CD4-positive, alpha-beta T cell treated with Interferon gamma for 1 hour (primary cell): ENCODE data around the gene IRAK1.
"Not testable (repeated sequence)": the region's sequence is repeated elsewhere in the genome, so short reads cannot be mapped to it uniquely, and the experiment has no call there.

ENCODE experiments used
- DNase-seq: peaks from one replicate; pipeline ENCODE4 v3.0.0-alpha.2; 2020

The IRAK1 gene

GRCh38 chrX:154018518-154019060 lies 1.1 kb downstream of the IRAK1 start:
- DNase-seq: no peak

GRCh38 chrX:154017766-154018517 lies 1.8 kb downstream of the IRAK1 start:
- no peak for DNase-seq

GRCh38 chrX:154016366-154017076 lies 3.2 kb downstream of the IRAK1 start:
- DNase-seq: no peak

- no peak for DNase-seq
These were observed 4.0 kb downstream of the IRAK1 start for GRCh38 chrX:154015581-154016264.

GRCh38 chrX:154014429-154015380 lies 5.0 kb downstream of the IRAK1 start:
- no peak for DNase-seq

- peak; percentile 45 for DNase-seq
These were observed 5.9 kb downstream of the IRAK1 start for GRCh38 chrX:154013614-154014360.

- DNase-seq: no peak
These were observed 6.7 kb downstream of the IRAK1 start for GRCh38 chrX:154013001-154013421.

GRCh38 chrX:154012336-154012991 lies 7.2 kb downstream of the IRAK1 start:
- no peak for DNase-seq

- DNase-seq: no peak
These were observed 8.0 kb downstream of the IRAK1 start for GRCh38 chrX:154011376-154012335.

- DNase-seq: peak; percentile 52
These were observed 9.2 kb downstream of the IRAK1 start for GRCh38 chrX:154010330-154011087.

- DNase-seq: no peak
These were observed 11.2 kb downstream of the IRAK1 start for GRCh38 chrX:154008521-154008920.

GRCh38 chrX:154006947-154007346 lies 12.8 kb downstream of the IRAK1 start:
- DNase-seq: no peak

GRCh38 chrX:154004315-154004714 lies 15.4 kb downstream of the IRAK1 start:
- no peak for DNase-seq

GRCh38 chrX:154002215-154002719 lies 17.4 kb downstream of the IRAK1 start:
- peak; percentile 69 for DNase-seq

GRCh38 chrX:154000051-154000450 lies 19.7 kb downstream of the IRAK1 start:
- DNase-seq: no peak

GRCh38 chrX:153999359-154000037 lies 20.2 kb downstream of the IRAK1 start:
- no peak for DNase-seq

GRCh38 chrX:153995504-153995903 lies 24.2 kb downstream of the IRAK1 start:
- DNase-seq: no peak

- not testable (repeated sequence) for DNase-seq
These were observed 25.3 kb downstream of the IRAK1 start for GRCh38 chrX:153994398-153994797.
